Mesenchymal stem cell (in vitro differentiated cells and primary cell): ENCODE measurements around the gene KRTAP10-5.

Source experiments
- DNase-seq: peaks from one replicate; pipeline ENCODE4 v3.0.0-alpha.2; 2013
- H2AFZ ChIP-seq: one replicate; pipeline ENCODE4 v1.6.1; 2013; ENCODE audit warnings: low read depth, mild to moderate bottlenecking, control low read depth, inconsistent platforms, low read length, moderate library complexity
- H2AK5ac ChIP-seq: 2 replicates; pipeline ENCODE4 v1.6.1; 2013; ENCODE audit warnings: low read length, moderate library complexity, mild to moderate bottlenecking, inconsistent platforms; ENCODE audit not compliant: severe bottlenecking
- H2BK120ac ChIP-seq: one replicate; pipeline ENCODE4 v1.6.1; 2013; ENCODE audit warnings: low read depth, mild to moderate bottlenecking, inconsistent platforms, low read length, moderate library complexity
- H2BK12ac ChIP-seq, 2 experiments: one replicate each; pipeline ENCODE4 v1.6.1; 2013; ENCODE audit warnings: inconsistent platforms in 2 of 2, low read length in 2 of 2, mild to moderate bottlenecking in 2 of 2, moderate library complexity in 2 of 2, control low read depth in 1 of 2
- H2BK15ac ChIP-seq: one replicate; pipeline ENCODE4 v1.6.1; 2013; ENCODE audit warnings: mild to moderate bottlenecking, low read depth, inconsistent platforms; ENCODE audit not compliant: poor library complexity, severe bottlenecking
- H2BK5ac ChIP-seq: 2 replicates; pipeline ENCODE4 v1.6.1; 2013; ENCODE audit warnings: low read depth, mild to moderate bottlenecking, low read length, control low read depth, inconsistent platforms; ENCODE audit not compliant: poor library complexity, severe bottlenecking
- H3K14ac ChIP-seq, 2 experiments: one replicate each; pipeline ENCODE4 v1.6.1; 2013; ENCODE audit warnings: inconsistent platforms in 2 of 2, low read length in 2 of 2, control low read depth in 1 of 2, mild to moderate bottlenecking in 1 of 2, moderate library complexity in 1 of 2
- H3K18ac ChIP-seq, 2 experiments: one replicate each; pipeline ENCODE4 v1.6.1; 2013; ENCODE audit warnings: inconsistent platforms in 2 of 2, low read length in 2 of 2, control low read depth in 1 of 2, low read depth in 1 of 2, mild to moderate bottlenecking in 1 of 2
- H3K23ac ChIP-seq, 2 experiments: one replicate each; pipeline ENCODE4 v1.6.1; 2013; ENCODE audit warnings: inconsistent platforms in 2 of 2, low read length in 2 of 2, mild to moderate bottlenecking in 2 of 2, moderate library complexity in 2 of 2, control low read depth in 1 of 2
- H3K27ac ChIP-seq: 2 replicates; pipeline ENCODE4 v1.5.1; 2013; ENCODE audit warnings: mild to moderate bottlenecking, moderate library complexity, low read length, control low read depth, inconsistent platforms; ENCODE audit not compliant: poor library complexity, severe bottlenecking
- H3K27me3 ChIP-seq, 2 experiments: 2 replicates each; pipeline versions ENCODE4 v1.6.1 to v1.7.0; 2013; ENCODE audit warnings: low read length in 2 of 2, mild to moderate bottlenecking in 2 of 2, moderate library complexity in 2 of 2, control low read depth in 1 of 2, inconsistent platforms in 1 of 2; ENCODE audit not compliant: control insufficient read depth in 1 of 2, insufficient read depth in 1 of 2
- H3K36me3 ChIP-seq, 2 experiments: 2 replicates each; pipeline versions ENCODE4 v1.6.1 to v1.7.0; 2013; ENCODE audit warnings: low read length in 2 of 2, control low read depth in 1 of 2, inconsistent platforms in 1 of 2, low read depth in 1 of 2, mild to moderate bottlenecking in 1 of 2; ENCODE audit not compliant: insufficient read depth in 2 of 2, control insufficient read depth in 1 of 2
- H3K4ac ChIP-seq, 2 experiments: one replicate each; pipeline ENCODE4 v1.6.1; 2013; ENCODE audit warnings: inconsistent platforms in 2 of 2, low read length in 2 of 2, mild to moderate bottlenecking in 2 of 2, moderate library complexity in 2 of 2, control low read depth in 1 of 2, low read depth in 1 of 2
- H3K4me1 ChIP-seq: 2 replicates; pipeline ENCODE4 v1.6.1; 2013; ENCODE audit warnings: low read depth, low read length, control low read depth; ENCODE audit not compliant: control insufficient read depth, insufficient read depth
- H3K4me2 ChIP-seq: 2 replicates; pipeline ENCODE4 v1.6.1; 2013; ENCODE audit warnings: low read length, mild to moderate bottlenecking, inconsistent platforms; ENCODE audit not compliant: poor library complexity, severe bottlenecking
- H3K4me3 ChIP-seq, 2 experiments: 2 replicates each; pipeline versions ENCODE4 v1.5.1 to v1.7.0; 2013; ENCODE audit warnings: low read length in 2 of 2, mild to moderate bottlenecking in 2 of 2, control low read depth in 1 of 2, low read depth in 1 of 2; ENCODE audit not compliant: insufficient read depth in 1 of 2
- H3K79me1 ChIP-seq: replicated peaks from 2 replicates; pipeline ENCODE4 v1.6.1; 2013; ENCODE audit warnings: mild to moderate bottlenecking, control low read depth, low read length, inconsistent platforms; ENCODE audit not compliant: poor library complexity, severe bottlenecking
- H3K9ac ChIP-seq: 2 replicates; pipeline ENCODE4 v1.7.0; 2013; ENCODE audit warnings: mild to moderate bottlenecking, low read length, moderate library complexity
- H3K9me3 ChIP-seq: 2 replicates; pipeline ENCODE4 v1.7.0; 2013; ENCODE audit warnings: mild to moderate bottlenecking, low read length; ENCODE audit not compliant: control insufficient read depth
- H4K8ac ChIP-seq: one replicate; pipeline ENCODE4 v1.6.1; 2013; ENCODE audit warnings: inconsistent platforms, mild to moderate bottlenecking, low read length, moderate library complexity
- H4K91ac ChIP-seq: one replicate; pipeline ENCODE4 v1.6.1; 2013; ENCODE audit warnings: mild to moderate bottlenecking, low read length, inconsistent platforms
- WGBS: methylation state at CpG from one replicate; pipeline ENCODE4 v1.1.7; 2013; ENCODE audit warnings: mixed read lengths; 5-methylcytosine and 5-hydroxymethylcytosine counted together

KRTAP10-5 gene

GRCh38 chr21:44533891-44534627, 46.3 kb downstream of the KRTAP10-5 start:
- no peaks in the 10 kb centered on the region for H3K9me3 ChIP-seq
- no peak overlapping the region for H3K18ac ChIP-seq
- no peak overlapping the region for H3K27ac ChIP-seq
- no peak overlapping the region for H3K4me3 ChIP-seq
- no peaks in the 10 kb centered on the region for H3K79me1 ChIP-seq
- 90% methylated on average over 15 of the region's 21 CpGs for WGBS
- H2BK120ac ChIP-seq = no peak overlapping the region
- no peak overlapping the region for H3K4ac ChIP-seq
- no peak overlapping the region for H2AK5ac ChIP-seq
- no peak overlapping the region for H2AFZ ChIP-seq
- H2BK5ac ChIP-seq = no peak overlapping the region
- peaks cover 0 to 8% of the 10 kb centered on the region in 2 experiments for H3K27me3 ChIP-seq
- no peak for DNase-seq
- H3K14ac ChIP-seq = no peak overlapping the region
- no peak overlapping the region for H3K9ac ChIP-seq
- H3K36me3 ChIP-seq = no peaks in the 10 kb centered on the region
- peak overlapping the region; percentile 40 for H4K91ac ChIP-seq
- no peak overlapping the region for H2BK12ac ChIP-seq
- no peak overlapping the region for H4K8ac ChIP-seq
- H3K23ac ChIP-seq = no peak overlapping the region
- no peak overlapping the region for H2BK15ac ChIP-seq
- no peaks in the 10 kb centered on the region for H3K4me1 ChIP-seq
- no peak overlapping the region for H3K4me2 ChIP-seq

GRCh38 chr21:44533121-44533890, 47.1 kb downstream of the KRTAP10-5 start:
- no peak overlapping the region for H2AFZ ChIP-seq

GRCh38 chr21:44532712-44533111, 47.7 kb downstream of the KRTAP10-5 start:
- no peak overlapping the region for H3K4me3 ChIP-seq
- no peak overlapping the region for H3K4me2 ChIP-seq

More at GRCh38 chr21:44533121-44533890, 47.1 kb downstream of the KRTAP10-5 start:
- no peak overlapping the region for H3K4me3 ChIP-seq
- H3K4ac ChIP-seq = no peak overlapping the region
- H3K79me1 ChIP-seq = no peaks in the 10 kb centered on the region
- no peak overlapping the region for H3K18ac ChIP-seq
- no peak overlapping the region for H2BK15ac ChIP-seq
- H4K8ac ChIP-seq = no peak overlapping the region
- 88% methylated on average over 37 of the region's 37 CpGs for WGBS
- H3K4me2 ChIP-seq = no peak overlapping the region
- DNase-seq = no peak
- H4K91ac ChIP-seq = peak overlapping the region; percentile 40
- no peaks in the 10 kb centered on the region for H3K9me3 ChIP-seq
- H3K4me1 ChIP-seq = no peaks in the 10 kb centered on the region
- H3K9ac ChIP-seq = no peak overlapping the region
- H3K27me3 ChIP-seq = peaks cover 0 to 8% of the 10 kb centered on the region in 2 experiments
- H2BK12ac ChIP-seq = no peak overlapping the region
- no peak overlapping the region for H3K14ac ChIP-seq
- no peak overlapping the region for H2BK120ac ChIP-seq
- H2AK5ac ChIP-seq = no peak overlapping the region
- no peak overlapping the region for H3K27ac ChIP-seq
- H3K36me3 ChIP-seq = no peaks in the 10 kb centered on the region
- H3K23ac ChIP-seq = no peak overlapping the region
- no peak overlapping the region for H2BK5ac ChIP-seq

More at GRCh38 chr21:44532712-44533111, 47.7 kb downstream of the KRTAP10-5 start:
- no peak overlapping the region for H3K18ac ChIP-seq
- 87% methylated on average over 16 of the region's 16 CpGs for WGBS
- H3K4ac ChIP-seq = no peak overlapping the region
- peaks cover 0 to 8% of the 10 kb centered on the region in 2 experiments for H3K27me3 ChIP-seq
- H3K36me3 ChIP-seq = no peaks in the 10 kb centered on the region
- no peak overlapping the region for H3K14ac ChIP-seq
- H3K9me3 ChIP-seq = no peaks in the 10 kb centered on the region
- H3K27ac ChIP-seq = no peak overlapping the region
- no peak for DNase-seq
- no peak overlapping the region for H3K9ac ChIP-seq
- H2BK5ac ChIP-seq = no peak overlapping the region
- no peak overlapping the region for H2AFZ ChIP-seq
- no peak overlapping the region for H2BK120ac ChIP-seq
- no peaks in the 10 kb centered on the region for H3K4me1 ChIP-seq
- no peak overlapping the region for H2AK5ac ChIP-seq
- no peak overlapping the region for H2BK15ac ChIP-seq
- no peak overlapping the region for H2BK12ac ChIP-seq
- no peaks in the 10 kb centered on the region for H3K79me1 ChIP-seq
- H3K23ac ChIP-seq = no peak overlapping the region
- H4K91ac ChIP-seq = no peak overlapping the region
- no peak overlapping the region for H4K8ac ChIP-seq
